MCF 10A (cell line): Measurements from ENCODE around the gene PRR5. TPM values are rescaled to one million over a fixed set of nuclear protein-coding genes. Genes with fewer than 3 reads are reported as not detected.

Source experiments
- BruUV-seq: library from RNA; stranded (reverse); fragments of 400-500 nt; replicated peaks from 2 replicates; lab custom pipeline; 2021; lab: Mats Ljungman, UMichigan
- CTCF ChIA-PET: fragments of 300-600 bp; sonication (Branson Sonifier 250); formaldehyde crosslinking; extraction: SDS; loops from one replicate; lab custom pipeline; 2021; ENCODE audit warnings: antibody characterized with exemption, inconsistent platforms; lab: Yijun Ruan, JAX
- POLR2A ChIA-PET: fragments of 300-600, 350-650 bp; sonication (Branson Sonifier 250); formaldehyde crosslinking; extraction: SDS; loops from one replicate; lab custom pipeline; 2020; ENCODE audit warnings: antibody characterized with exemption, inconsistent platforms; lab: Yijun Ruan, JAX
- DNase-seq: peaks from one replicate; pipeline ENCODE4 v3.0.0-alpha.2; 2018; ENCODE audit not compliant: unreplicated experiment
- H3K27ac Mint-ChIP-seq: one replicate; pipeline ENCODE4 v1.8.0; 2022; ENCODE audit warnings: mild to moderate bottlenecking, low read depth, mixed read lengths; ENCODE audit not compliant: unreplicated experiment
- H3K27me3 Mint-ChIP-seq: one replicate; pipeline ENCODE4 v1.8.0; 2022; ENCODE audit warnings: mixed read lengths; ENCODE audit not compliant: insufficient read depth, unreplicated experiment
- H3K36me3 Mint-ChIP-seq: one replicate; pipeline ENCODE4 v1.8.0; 2022; ENCODE audit warnings: mild to moderate bottlenecking, moderate library complexity, mixed read lengths; ENCODE audit not compliant: insufficient read depth, unreplicated experiment
- H3K4me1 Mint-ChIP-seq: one replicate; pipeline ENCODE4 v1.8.0; 2022; ENCODE audit warnings: mixed read lengths; ENCODE audit not compliant: insufficient read depth, unreplicated experiment
- H3K4me3 Mint-ChIP-seq: one replicate; pipeline ENCODE4 v1.8.0; 2022; ENCODE audit warnings: mild to moderate bottlenecking, moderate library complexity, mixed read lengths; ENCODE audit not compliant: unreplicated experiment
- H3K9me3 Mint-ChIP-seq: one replicate; pipeline ENCODE4 v1.8.0; 2022; ENCODE audit warnings: mixed read lengths; ENCODE audit not compliant: unreplicated experiment
- intact Hi-C: fragments of 100-400 bp; cut with micrococcal nuclease; formaldehyde crosslinking; loops from 2 replicates; pipeline ENCODE4 v1.14.1; 2022
- total RNA-seq: library from RNA; stranded (reverse); gene quantifications from 2 replicates; pipeline ENCODE4 v1.2.3, GENCODE V29; 2022
- TF ChIP-seq, protein P1 (sequence below): fragments of 200-600 bp; IDR thresholded peaks from one replicate; pipeline ENCODE4 v1.8.0; 2022; ENCODE audit warnings: antibody characterized with exemption, mild to moderate bottlenecking; ENCODE audit not compliant: unreplicated experiment

PRR5 gene
- total RNA-seq, 1 experiment from 2014 or later, result 11.0 TPM

DNA sequence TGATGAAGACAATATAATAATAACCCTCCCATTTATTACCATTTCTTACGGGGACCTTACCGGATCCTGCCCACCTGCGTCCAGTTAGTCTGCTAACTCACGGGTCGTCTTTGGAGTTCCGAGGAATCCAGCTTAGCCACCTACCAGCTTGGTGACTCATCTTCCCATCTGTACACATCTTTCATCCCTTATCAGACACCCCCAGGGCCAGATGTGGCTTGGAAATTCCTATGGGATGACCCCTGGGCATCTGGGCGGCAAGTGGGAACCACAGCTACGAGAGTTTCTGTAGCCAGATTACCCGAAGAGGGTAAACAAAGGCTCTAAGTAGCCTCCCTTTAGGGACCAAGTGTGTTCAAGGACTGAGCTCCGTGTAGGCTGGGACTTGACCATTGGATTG, 12.8 kb upstream of the PRR5 start:
- intact Hi-C loops, result no loop called here
- Mint-ChIP-seq H3K27ac (no peak overlapping the region), H3K36me3 (no peaks in the 10 kb centered on the region), H3K27me3 (no peaks in the 10 kb centered on the region), H3K4me1 (peaks cover 20% of the 10 kb centered on the region), H3K9me3 (no peaks in the 10 kb centered on the region), H3K4me3 (no peak overlapping the region)
- POLR2A ChIA-PET, result interaction anchor here (0.5 to 0.6 kb wide), 2 partner anchors 86 to 469 kb away, joined by 3 to 4 read pairs; no protein-coding TSS in a partner anchor
- CTCF ChIA-PET, result interaction anchor here (1.2 kb wide), 1 partner anchor 47 kb away, joined by 5 read pairs; no protein-coding TSS in a partner anchor
- no peak for DNase-seq
- TF ChIP-seq, protein P1, sequence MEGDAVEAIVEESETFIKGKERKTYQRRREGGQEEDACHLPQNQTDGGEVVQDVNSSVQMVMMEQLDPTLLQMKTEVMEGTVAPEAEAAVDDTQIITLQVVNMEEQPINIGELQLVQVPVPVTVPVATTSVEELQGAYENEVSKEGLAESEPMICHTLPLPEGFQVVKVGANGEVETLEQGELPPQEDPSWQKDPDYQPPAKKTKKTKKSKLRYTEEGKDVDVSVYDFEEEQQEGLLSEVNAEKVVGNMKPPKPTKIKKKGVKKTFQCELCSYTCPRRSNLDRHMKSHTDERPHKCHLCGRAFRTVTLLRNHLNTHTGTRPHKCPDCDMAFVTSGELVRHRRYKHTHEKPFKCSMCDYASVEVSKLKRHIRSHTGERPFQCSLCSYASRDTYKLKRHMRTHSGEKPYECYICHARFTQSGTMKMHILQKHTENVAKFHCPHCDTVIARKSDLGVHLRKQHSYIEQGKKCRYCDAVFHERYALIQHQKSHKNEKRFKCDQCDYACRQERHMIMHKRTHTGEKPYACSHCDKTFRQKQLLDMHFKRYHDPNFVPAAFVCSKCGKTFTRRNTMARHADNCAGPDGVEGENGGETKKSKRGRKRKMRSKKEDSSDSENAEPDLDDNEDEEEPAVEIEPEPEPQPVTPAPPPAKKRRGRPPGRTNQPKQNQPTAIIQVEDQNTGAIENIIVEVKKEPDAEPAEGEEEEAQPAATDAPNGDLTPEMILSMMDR, result no peak
- BruUV-seq, result no TSS peak

DNA sequence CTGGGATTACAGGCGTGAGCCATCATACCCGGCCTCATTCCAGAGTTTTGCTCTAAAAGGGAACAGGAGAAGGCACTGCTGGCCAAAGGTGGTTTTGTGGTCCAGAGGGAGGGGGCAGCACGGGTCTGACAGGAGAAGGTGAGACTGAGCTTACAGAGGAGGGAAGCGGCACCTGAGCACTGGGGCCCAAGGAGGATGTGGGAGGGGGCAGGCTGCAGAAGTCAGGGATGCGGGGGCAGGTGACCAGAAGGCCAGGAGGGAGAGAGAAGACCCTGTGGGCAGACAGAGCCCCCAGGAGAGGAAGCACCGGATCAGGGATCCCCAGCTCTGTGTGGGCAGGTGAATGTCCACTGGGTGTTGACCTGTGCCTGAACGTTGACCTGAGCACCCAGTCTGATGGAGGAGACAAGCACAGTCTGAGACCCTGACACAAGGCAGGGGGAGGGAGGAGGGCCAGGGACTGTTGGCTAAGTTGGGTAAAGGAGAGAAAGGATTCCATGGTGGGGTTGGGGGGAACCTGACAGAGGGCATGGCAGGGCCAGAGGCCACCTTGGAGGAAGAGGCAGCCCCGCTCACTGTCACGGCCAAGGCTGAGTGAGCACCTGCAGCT, 12.0 kb upstream of the PRR5 start:
- Mint-ChIP-seq H3K27me3 (no peaks in the 10 kb centered on the region), H3K4me3 (no peak overlapping the region), H3K36me3 (no peaks in the 10 kb centered on the region), H3K4me1 (peaks cover 15% of the 10 kb centered on the region), H3K9me3 (no peaks in the 10 kb centered on the region), H3K27ac (no peak overlapping the region)
- ChIA-PET CTCF (no interaction called here), POLR2A (no interaction called here)
- no TSS peak for BruUV-seq
- TF ChIP-seq, protein P1, result no peak
- intact Hi-C loops, result no loop called here
- DNase-seq, result no peak

DNA sequence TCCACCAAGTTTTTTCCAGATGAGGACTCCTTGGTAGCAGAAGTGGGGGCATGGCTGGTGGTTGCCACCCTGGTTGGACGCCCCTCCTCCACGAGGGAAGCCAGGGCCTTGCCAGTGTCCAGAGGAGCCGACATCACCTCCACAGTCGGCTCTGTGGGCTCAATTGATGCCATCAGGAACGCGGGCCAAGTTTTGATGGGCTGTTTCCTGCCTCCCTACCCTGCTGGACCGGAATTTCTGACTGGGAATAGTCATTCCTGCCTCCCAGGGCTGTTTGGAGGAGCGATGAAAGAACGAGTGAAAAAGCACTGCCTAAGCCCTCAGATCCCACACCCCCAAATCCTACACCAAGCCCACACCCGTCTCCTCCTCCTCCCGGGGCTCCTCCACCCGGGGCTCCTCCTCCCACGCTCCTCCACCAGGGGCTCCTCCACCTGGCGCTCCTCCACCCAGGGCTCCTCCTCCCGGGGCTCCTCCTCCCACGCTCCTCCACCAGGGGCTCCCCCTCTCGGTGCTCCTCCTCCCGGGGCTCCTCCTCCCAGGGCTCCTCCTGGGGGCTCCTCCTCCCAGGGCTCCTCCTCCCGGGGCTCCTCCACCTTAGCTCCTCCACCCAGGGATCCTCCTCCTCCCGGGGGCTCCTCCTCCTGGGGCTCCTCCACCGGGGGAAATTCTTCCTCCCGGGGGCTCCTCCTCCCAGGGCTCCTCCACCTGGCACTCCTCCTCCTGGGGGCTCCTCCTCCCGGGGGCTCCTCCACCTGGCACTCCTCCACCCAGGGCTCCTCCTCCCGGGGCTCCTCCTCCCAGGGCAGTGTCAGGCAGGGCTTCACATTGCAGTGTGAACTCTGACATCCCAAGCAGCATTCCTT, 10.0 kb upstream of the PRR5 start:
- no peak for DNase-seq
- Mint-ChIP-seq H3K4me3 (no peak overlapping the region), H3K27ac (no peak overlapping the region), H3K4me1 (peaks cover under 1% of the 10 kb centered on the region), H3K36me3 (no peaks in the 10 kb centered on the region), H3K9me3 (no peaks in the 10 kb centered on the region), H3K27me3 (no peaks in the 10 kb centered on the region)
- BruUV-seq, result no TSS peak
- ChIA-PET POLR2A (no interaction called here), CTCF (interaction anchor here (0.7 to 1.0 kb wide), 3 partner anchors 47 to 625 kb away, joined by 3 to 4 read pairs (median 3); no protein-coding TSS in a partner anchor)
- TF ChIP-seq, protein P1, result no peak
- intact Hi-C loops, result no loop called here

DNA sequence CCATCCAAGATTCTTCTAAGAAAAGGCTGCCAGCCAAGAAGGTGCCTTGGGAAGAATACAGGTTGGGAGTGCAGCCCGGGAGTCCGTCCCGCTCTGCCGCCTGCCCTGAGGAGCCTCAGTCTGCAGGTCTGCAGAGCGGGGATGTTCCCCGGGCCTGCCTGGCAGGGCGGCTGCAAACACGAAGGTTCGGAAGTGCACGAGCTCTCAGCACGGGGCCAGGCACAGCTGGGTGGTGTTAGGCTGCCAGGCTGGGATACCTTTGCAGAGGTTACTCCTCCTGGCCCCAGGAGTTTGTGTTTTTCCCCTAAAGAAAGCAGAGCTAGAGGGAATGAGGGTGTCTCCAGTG, 9.4 kb upstream of the PRR5 start:
- H3K4me1 Mint-ChIP-seq, result no peaks in the 10 kb centered on the region
- POLR2A ChIA-PET, result no interaction called here

More for the DNA sequence above, 9.4 kb upstream of the PRR5 start:
- Mint-ChIP-seq H3K27ac (no peak overlapping the region), H3K36me3 (no peaks in the 10 kb centered on the region), H3K4me3 (no peak overlapping the region), H3K27me3 (no peaks in the 10 kb centered on the region), H3K9me3 (no peaks in the 10 kb centered on the region)
- TF ChIP-seq, protein P1, result no peak
- DNase-seq, result no peak
- intact Hi-C loops, result no loop called here
- CTCF ChIA-PET, result interaction anchor here (0.7 kb wide), 1 partner anchor 405 kb away, joined by 4 read pairs; no protein-coding TSS in a partner anchor
- BruUV-seq, result no TSS peak
